ENCODE data around the gene ETNPPL.

ETNPPL gene

DNA sequence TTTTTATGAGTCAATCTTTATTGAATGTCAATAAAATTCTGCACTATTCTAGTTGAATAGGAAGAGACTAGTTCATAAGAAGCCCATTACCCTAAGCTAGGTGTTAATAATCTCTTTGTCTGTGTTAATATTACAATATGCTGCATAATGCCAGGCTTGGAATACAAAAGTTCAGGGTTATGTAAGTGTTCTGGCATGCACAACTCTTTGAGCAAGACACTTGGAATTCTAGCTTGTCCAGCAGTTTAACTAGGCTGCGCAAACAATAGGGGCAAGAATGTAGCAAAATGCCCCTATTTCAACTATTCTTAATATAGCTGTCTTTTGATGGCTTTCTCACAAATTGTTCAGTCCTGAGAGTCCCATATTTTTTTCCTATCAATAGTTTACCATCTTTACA lies 31.3 kb upstream of the ETNPPL start:
- peak; percentile 18 for DNase-seq (ENCODE audit: low read depth)
- TF ChIP-seq, protein P1, sequence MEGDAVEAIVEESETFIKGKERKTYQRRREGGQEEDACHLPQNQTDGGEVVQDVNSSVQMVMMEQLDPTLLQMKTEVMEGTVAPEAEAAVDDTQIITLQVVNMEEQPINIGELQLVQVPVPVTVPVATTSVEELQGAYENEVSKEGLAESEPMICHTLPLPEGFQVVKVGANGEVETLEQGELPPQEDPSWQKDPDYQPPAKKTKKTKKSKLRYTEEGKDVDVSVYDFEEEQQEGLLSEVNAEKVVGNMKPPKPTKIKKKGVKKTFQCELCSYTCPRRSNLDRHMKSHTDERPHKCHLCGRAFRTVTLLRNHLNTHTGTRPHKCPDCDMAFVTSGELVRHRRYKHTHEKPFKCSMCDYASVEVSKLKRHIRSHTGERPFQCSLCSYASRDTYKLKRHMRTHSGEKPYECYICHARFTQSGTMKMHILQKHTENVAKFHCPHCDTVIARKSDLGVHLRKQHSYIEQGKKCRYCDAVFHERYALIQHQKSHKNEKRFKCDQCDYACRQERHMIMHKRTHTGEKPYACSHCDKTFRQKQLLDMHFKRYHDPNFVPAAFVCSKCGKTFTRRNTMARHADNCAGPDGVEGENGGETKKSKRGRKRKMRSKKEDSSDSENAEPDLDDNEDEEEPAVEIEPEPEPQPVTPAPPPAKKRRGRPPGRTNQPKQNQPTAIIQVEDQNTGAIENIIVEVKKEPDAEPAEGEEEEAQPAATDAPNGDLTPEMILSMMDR (IDR thresholded peaks at IDR 0.05; ENCODE audit: low read length, missing control alignments): no peak
- no peak overlapping the region for H3K4me3 ChIP-seq (replicated peaks; ENCODE audit: low read depth, low read length)

DNA sequence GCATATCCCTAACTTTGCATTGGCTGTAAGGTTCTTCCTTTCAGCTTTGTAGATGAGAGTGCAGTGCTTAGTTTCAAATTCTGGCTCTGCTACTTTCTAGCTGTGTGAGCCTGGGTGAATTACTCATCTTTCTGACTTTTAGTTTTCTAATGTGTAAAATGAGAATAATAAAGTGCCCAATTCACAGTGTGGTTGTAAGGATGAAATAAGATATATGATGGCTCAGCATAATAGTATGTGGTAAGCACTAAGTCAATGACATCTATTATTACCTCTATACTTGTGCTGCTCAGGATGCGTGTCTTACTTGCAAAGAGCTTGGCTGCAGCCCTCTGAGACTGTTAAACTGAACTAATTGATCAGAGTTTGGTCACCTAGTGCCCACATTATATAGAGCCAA lies 30.6 kb upstream of the ETNPPL start:
- H3K4me3 ChIP-seq (replicated peaks; ENCODE audit: low read depth, low read length): no peak overlapping the region
- no peak for DNase-seq (ENCODE audit: low read depth)
- TF ChIP-seq, protein P1 (IDR thresholded peaks at IDR 0.05; ENCODE audit: low read length, missing control alignments): no peak

DNA sequence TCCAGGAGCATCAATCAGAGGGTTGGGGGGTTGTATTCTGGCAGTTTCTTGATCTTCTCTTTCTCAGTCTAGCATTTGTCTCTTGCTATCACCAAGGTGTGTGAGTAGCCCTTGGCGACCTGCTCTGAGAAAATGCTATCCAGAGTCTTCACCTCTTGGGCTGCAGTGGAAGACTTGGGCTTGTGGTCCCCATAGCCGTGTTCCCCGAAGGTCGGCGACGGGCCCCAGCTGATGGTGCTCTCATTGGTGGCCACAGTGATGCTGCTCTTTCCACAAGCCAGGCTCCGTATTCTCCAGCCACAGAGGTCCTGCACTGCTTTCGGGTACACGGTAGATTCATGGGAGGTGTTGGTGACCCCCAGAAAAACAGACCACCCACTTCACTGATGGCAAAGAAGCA lies 25.9 kb upstream of the ETNPPL start:
- TF ChIP-seq, protein P1 (IDR thresholded peaks at IDR 0.05; ENCODE audit: low read length, missing control alignments): no peak
- DNase-seq (ENCODE audit: low read depth): no peak
- H3K4me3 ChIP-seq (replicated peaks; ENCODE audit: low read depth, low read length): no peak overlapping the region

DNA sequence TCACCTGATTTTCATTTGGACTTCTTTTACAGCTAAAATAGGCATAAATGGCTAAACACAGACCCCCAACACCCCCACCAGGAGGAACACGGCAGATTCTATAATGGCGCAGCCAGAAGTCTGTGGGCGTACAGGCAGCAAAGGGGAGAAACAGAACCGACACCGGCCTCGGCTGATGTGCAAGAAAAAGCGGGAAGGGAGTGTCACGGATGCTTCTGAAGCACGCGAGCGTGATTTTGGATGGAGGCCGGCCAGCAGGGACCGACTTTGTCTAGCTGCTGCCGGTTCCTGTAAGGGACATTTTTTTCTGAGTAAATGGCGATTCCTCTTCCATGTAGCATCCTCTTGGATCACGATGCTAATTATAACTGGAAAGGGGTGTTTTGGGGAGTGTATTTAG lies 24.9 kb upstream of the ETNPPL start:
- H3K4me3 ChIP-seq (replicated peaks; ENCODE audit: low read depth, low read length): no peak overlapping the region
- no peak for DNase-seq (ENCODE audit: low read depth)
- TF ChIP-seq, protein P1 (IDR thresholded peaks at IDR 0.05; ENCODE audit: low read length, missing control alignments): no peak

DNA sequence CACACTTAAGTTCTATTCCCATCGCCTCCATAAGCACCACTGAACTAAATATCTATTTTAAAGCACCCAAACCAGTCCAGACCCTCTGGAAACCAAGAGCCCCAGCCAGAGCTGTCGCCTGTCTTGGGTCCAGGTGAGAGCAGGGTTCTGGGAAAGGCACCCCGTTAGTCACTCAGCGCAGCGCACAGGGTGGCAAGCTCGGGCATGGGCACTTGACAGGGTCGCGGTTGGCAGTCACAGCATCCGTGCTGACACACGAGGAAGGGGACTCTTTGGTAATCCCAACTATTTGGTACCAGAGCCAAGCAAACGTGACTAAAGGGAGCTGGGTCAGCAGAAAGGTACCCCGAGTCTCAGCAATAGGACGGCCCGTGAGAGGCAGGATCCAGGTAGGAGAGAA lies 24.3 kb upstream of the ETNPPL start:
- TF ChIP-seq, protein P1 (IDR thresholded peaks at IDR 0.05; ENCODE audit: low read length, missing control alignments): no peak
- no peak overlapping the region for H3K4me3 ChIP-seq (replicated peaks; ENCODE audit: low read depth, low read length)
- no peak for DNase-seq (ENCODE audit: low read depth)

DNA sequence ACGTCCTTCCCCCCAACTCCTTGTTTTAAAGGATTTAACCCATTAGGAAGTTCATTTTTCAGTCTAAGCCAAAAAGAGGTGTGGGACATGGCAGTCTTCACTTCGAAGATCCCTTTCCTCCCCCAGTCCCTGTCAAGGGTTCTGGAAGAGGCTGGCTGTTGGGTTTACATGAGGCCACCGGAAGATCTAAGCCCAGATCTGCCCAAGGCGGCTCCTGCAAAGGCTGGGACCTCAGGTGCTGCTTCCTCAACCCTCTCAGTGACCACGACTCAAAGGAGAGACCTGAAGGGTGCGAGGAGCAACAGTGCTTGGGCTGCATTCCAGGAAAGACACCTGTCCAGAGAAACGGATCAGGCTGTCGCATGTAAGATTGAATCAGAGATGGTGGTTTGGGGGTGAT lies 23.5 kb upstream of the ETNPPL start:
- no peak for DNase-seq (ENCODE audit: low read depth)
- no peak overlapping the region for H3K4me3 ChIP-seq (replicated peaks; ENCODE audit: low read depth, low read length)
- TF ChIP-seq, protein P1 (IDR thresholded peaks at IDR 0.05; ENCODE audit: low read length, missing control alignments): no peak

DNA sequence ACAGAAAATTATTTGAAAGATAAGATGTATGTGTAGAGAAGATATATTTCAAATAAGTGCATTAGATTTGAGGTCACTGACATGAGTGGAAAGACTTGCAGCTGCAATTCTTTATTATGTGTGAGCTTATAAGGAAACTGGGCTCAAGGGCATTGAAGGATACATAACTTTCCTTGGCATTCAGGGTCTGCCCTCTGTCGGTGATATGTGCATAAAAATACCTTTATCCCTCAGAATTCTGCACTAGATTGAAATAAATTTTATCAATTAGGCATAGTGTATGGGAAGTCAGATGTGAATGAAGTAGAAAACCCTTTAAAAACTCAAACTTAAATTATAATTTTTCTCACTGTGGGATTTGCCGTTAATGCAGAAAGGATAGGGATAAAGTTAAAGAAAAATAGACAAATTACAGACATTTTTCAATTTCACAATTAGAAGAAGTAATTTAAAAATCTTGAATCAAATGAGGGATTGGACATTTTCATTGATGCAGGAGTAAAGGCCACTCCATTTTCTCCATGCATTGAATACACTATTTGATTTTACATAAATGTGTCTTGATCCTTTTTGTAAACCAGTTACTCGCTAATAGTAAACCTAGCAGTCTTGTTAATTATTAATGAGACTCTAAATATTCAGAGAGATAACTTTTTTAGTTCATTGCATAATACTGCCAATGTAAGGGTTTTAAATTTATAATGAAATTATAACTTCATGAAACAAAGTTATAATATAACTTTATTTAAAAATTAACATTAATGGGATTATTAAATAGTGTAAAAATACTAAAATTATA lies 21.0 kb upstream of the ETNPPL start:
- DNase-seq (ENCODE audit: low read depth): peak; percentile 42

More for the DNA sequence above, 21.0 kb upstream of the ETNPPL start:
- TF ChIP-seq, protein P1 (IDR thresholded peaks at IDR 0.05; ENCODE audit: low read length, missing control alignments): peak; percentile 43
- no peak overlapping the region for H3K4me3 ChIP-seq (replicated peaks; ENCODE audit: low read depth, low read length)

Data from fibroblast of pulmonary artery (primary cell).